Stimulated activated CD4-positive, alpha-beta T cell treated with anti-CD3 and anti-CD28 coated beads, Interleukin-12 subunit alpha, Interleukin-12 subunit beta, amount 100 ng/mL, for 48 hours (primary cell): ENCODE measurements around the gene ANKRD44.

Source experiments
- DNase-seq, 3 donors: peaks; one replicate each; pipeline ENCODE4 v3.0.0-alpha.2; 2020; ENCODE audit warnings: low read depth in 2 of 3, low spot score in 1 of 3

The ANKRD44 gene

DNA sequence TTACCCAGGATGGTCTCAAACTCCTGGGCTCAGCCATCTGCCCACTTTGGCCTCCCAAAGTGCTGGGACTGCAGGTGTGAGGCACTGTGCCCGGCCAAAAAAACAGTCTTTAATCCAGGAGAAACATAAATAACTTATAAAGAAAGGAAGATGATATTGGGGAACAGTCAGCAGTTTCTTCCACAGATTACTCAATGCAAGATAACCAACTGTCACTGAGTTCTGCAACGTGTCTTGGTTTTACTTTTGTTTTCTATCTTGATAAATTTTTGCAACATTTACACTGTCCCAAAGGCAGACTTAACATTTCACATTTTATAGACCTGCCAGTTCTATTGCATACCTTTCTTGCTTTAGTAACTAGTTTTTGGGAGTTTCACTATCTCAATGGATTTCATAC is 71.1 kb downstream of the ANKRD44 start:
- no peak for DNase-seq

- DNase-seq, result no peak
Observed at GRCh38 chr2:197238043-197238365, 72.6 kb downstream of the ANKRD44 start.

- no peak for DNase-seq
Observed at GRCh38 chr2:197237291-197238042, 73.1 kb downstream of the ANKRD44 start.

DNA sequence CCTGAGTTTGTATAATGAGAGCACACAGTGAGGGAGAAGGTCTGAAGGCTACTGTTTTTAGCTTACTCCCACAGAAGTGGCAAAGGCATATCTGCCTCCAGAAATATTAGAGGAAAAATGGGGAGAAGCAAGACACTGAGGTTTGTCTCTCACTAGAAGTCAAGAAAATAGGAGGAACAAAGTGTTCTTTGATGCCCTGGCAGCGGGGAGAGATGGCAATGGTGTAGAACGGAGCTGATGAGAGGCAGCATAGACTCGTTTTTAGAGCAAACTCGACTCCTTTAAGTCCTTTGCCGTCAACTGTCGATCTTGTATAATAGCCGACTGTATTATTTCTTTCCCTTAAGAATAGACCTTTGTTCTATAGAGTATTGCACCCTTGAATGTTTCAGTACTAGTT is 73.8 kb downstream of the ANKRD44 start:
- no peak for DNase-seq

DNA sequence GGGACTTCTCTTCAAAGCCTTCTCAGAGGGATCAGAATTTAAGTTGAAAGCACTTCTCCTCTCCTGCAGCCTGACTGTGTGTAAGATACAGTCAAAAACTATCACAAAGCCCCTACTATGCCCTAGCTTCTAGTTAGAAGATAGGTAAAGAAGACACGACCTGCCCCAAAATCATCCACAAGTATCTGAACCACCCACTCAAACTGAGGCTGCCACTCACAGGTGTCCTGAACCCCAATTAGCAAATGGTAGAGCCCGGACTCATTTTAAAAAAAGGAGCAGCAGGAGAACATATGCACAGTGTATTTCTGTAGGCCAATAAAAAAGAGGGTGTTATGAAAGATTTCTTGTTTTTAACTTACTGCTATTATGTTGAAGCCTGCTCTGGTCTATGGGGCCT is 74.4 kb downstream of the ANKRD44 start:
- DNase-seq, result no peak

DNA sequence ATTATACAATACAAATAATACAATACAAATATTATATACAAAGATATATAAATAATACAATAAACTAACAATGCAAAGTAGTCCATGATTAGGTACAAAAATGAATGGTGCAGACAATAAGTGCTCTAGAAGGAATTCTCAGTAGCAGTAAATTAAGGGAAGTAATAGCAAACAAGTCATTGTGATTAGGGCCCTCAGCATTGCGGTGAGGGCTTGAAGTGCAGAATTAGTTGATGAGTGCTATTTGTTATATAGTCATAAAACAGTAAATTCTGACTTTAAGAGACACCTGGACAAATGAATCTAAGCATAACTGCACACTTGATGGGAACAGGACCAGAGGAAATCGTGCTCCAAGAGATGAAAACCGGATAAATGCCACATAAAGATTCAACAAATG is 74.9 kb downstream of the ANKRD44 start:
- no peak for DNase-seq

DNA sequence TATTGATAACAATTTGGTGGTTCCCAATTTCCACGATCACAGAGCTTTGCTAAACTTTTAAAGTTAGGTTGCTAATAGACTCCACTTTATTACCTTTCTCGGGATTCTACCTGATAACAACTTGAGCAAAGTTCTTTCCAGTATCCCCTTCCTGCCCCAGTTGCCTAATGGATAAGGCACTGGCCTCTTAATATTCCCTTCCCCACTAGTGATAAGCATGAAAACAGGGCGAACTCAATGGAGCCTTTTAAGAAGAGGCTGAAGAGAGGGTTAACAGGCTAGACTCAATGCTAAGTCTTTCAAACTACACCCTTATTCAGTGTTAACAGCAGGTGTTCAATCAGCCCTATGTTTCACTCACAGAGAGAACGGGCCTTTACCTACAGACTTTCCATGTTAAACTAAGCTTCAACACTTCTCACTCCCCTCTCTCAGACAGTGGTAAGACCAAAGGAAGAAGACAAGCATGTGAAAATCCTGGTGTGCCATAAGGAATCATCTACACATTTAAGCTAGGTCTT is 75.8 kb downstream of the ANKRD44 start:
- DNase-seq, result no peak

DNA sequence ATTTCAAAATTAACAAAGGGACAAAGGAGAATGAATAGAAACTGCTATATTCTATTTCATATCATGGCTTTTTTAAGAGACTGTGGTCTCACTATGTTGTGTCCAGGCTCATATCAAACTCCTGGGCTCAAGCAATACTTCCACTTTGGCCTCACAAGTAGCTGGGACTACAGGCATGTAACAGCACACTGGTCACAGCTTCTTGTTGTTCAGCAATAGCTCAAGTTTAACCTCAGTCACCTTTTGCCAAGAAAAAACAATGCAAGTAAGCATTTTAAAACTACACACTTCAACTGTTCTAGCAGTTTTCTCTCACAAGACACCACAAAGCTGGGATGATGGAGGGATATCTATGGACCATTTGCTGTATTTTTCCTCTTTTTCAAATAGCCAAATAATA is 77.1 kb downstream of the ANKRD44 start:
- no peak for DNase-seq

DNA sequence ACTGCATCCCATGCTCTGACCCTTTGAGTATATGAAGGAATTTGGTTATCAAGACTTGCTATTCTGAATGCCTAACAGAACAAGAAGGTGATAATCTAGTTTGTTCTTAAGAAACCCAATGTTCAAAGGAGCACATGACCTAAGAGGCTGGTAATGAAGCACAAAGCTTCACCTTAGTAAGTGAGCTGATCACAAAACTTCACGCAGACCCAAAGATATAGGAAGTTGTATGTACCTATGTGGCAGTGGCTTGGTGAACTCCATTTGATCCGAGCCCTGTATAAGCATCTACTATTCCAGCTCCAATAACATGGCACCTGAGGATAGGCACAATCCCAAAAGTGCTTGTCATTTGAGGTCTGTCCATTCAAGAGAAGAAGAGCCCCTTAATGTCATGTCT is 78.6 kb downstream of the ANKRD44 start:
- DNase-seq, result no peak

DNA sequence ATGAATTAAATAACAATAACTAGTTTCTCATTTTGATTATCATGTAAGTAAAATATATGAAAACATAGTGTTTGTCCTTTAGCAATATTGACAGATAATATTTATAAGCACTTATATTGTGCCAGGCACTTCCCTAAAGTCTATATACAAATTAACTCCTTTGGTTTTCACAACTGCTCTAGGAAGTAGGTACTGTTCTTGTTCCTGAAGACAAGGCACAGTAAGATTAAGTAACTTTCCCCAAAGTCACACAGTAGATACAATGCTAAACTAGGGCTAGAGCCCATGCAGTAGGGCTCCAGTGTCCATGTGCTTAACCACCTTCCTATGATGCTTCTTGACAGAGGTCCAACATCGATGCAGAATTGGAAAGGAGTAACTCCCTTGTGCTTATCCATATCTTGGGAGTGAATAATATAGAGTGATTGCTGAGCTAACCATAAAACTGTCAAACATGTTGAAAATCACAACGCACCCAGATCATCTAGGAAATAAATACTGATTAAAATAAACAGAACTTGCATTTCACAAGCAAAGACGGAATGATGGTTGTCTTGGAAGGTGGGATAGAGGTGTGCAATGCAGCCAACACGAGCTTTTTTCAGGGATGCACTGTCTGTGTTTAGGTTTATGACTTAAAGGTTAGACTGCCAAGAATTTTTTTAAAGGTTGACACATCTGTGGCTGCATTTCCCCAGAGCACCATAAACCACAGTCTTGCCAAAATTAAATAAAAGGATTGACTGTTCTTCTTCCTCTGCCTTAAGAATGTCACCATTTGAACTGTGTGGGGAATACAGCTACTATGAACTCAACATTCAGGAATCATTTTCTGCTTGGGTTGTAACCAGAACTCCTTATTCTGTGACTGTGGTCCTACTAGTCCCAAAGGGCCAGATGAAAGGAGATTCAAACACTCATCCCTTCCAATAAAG is 80.8 kb downstream of the ANKRD44 start:
- DNase-seq, result no peak

DNA sequence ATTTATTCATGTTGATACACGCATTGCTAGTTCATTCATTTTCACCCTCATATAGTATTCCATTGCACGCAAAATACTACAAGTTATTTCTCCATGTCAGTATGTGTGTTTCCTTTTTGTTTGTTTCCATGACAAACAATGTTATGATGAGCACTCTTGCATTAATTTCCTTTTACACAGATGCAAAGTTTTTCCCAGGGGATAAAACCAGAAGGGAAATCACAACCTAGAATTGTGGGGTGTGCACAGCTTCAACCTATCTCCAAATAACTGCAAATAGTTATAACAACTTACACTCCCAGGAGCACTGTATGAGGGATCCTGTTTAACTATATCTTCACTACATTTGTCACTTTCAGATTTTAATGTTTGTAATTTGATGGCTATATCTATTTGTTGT is 87.1 kb downstream of the ANKRD44 start:
- DNase-seq, result no peak

DNA sequence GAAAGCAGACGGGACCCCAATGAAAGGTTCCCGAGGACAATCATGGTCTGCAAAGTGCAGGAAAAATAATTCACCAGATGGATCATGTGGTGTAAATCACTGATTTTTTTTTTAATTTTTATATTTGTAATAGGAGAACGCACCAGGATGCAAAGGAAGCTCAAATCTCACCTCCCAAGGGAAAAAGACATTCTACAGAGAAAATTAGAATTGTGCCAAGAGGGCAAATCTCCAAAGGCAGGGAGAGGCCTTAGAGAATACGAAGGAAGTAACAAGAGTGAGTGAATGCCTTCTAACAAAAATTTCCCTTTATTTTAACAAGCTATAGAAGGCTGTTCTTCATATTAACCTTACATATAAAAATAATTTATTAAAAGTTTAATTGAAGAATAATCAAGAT is 90.9 kb downstream of the ANKRD44 start:
- DNase-seq, result no peak

DNA sequence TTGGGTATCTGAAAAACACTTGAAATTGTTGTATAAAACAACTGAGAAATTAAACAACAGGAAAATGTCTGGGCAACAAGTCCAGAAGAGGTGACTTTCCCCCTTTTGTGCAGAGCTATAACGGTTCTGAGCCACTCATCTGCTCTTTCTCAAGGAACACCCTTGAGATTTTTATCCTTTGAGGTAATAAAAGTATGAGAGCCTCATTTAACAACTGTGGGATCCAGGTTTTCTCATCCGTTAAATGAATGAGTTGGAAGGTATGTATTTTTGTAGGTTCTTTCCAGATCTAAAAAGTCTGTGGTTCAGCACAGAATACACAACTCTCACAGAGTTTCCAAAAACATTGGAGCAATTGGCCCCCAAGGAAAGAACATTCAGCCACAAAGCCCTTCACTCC is 93.0 kb downstream of the ANKRD44 start:
- DNase-seq, result no peak

GRCh38 chr2:197216361-197216979 is 94.1 kb downstream of the ANKRD44 start:
- DNase-seq, result no peak

- no peak for DNase-seq
Observed at GRCh38 chr2:197215748-197216360, 94.7 kb downstream of the ANKRD44 start.

- DNase-seq, result no peak
Observed at GRCh38 chr2:197212344-197213262, 98.0 kb downstream of the ANKRD44 start.

- no peak for DNase-seq
Observed at GRCh38 chr2:197211881-197212342, 98.7 kb downstream of the ANKRD44 start.

GRCh38 chr2:197210430-197210829 is 100.2 kb downstream of the ANKRD44 start:
- no peak for DNase-seq

- DNase-seq, result peak; percentile 53 to 60 (median 56)
Observed at GRCh38 chr2:197209742-197210408, 100.7 kb downstream of the ANKRD44 start.

DNA sequence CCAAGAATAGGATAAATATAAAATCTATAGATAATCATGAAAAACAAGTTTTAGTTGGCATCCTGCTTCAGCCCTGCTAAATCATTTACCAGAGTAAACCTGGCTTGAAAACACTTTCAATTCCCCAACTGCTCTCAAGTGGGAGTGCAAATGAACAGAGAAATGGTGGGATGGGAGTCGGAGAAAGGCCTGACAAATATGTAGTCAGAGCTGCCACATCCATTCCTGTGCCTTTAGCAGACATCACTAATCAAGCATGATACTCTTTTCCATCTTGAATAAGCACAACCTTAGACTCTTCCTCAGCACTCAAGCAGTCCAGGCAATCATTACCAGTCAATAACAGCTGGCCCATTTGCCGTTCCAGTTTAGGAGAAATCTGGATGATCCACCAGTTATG is 101.3 kb downstream of the ANKRD44 start:
- DNase-seq, result no peak
